Pons (tissue), 1 donor: ENCODE measurements around the gene RRBP1.
"Not testable (repeated sequence)": the region's sequence is repeated elsewhere in the genome, so short reads cannot be mapped to it uniquely, and the experiment has no call there.

ENCODE experiments used
- DNase-seq: peaks from one replicate; pipeline ENCODE4 v3.0.0-alpha.2; 2016; ENCODE audit warnings: low spot score

The RRBP1 gene

GRCh38 chr20:17708675-17709360 is 26.8 kb upstream of the RRBP1 start:
- no peak for DNase-seq

- DNase-seq, result not testable (repeated sequence)
These were observed 25.9 kb upstream of the RRBP1 start for GRCh38 chr20:17707951-17708350.

GRCh38 chr20:17706632-17707031 is 24.6 kb upstream of the RRBP1 start:
- DNase-seq, result no peak

- DNase-seq, result no peak
These were observed 23.9 kb upstream of the RRBP1 start for GRCh38 chr20:17705916-17706315.

- no peak for DNase-seq
These were observed 22.7 kb upstream of the RRBP1 start for GRCh38 chr20:17704589-17705317.

- no peak for DNase-seq
These were observed 19.8 kb upstream of the RRBP1 start for GRCh38 chr20:17701826-17702225.

- no peak for DNase-seq
These were observed 18.6 kb upstream of the RRBP1 start for GRCh38 chr20:17700637-17701036.

- no peak for DNase-seq
These were observed 17.9 kb upstream of the RRBP1 start, which contains the start of gene BANF2 for GRCh38 chr20:17699931-17700351. TSS of gene BANF2 (plus strand) at chr20:17699966. CDS start at chr20:17725026, 25,060 bp downstream.

- no peak for DNase-seq
These were observed 16.3 kb upstream of the RRBP1 start for GRCh38 chr20:17698384-17698783.

- no peak for DNase-seq
These were observed 15.1 kb upstream of the RRBP1 start for GRCh38 chr20:17697171-17697570.

GRCh38 chr20:17696287-17696686 is 14.2 kb upstream of the RRBP1 start:
- DNase-seq, result no peak

GRCh38 chr20:17694767-17695166 is 12.7 kb upstream of the RRBP1 start:
- DNase-seq, result no peak

GRCh38 chr20:17693444-17694001 is 11.5 kb upstream of the RRBP1 start:
- peak; percentile 15 for DNase-seq

GRCh38 chr20:17691758-17692157 is 9.7 kb upstream of the RRBP1 start:
- DNase-seq, result no peak

- no peak for DNase-seq
These were observed 8.1 kb upstream of the RRBP1 start for GRCh38 chr20:17690144-17690543.

- DNase-seq, result no peak
These were observed 6.9 kb upstream of the RRBP1 start for GRCh38 chr20:17688965-17689364.

- DNase-seq, result no peak
These were observed 5.8 kb upstream of the RRBP1 start for GRCh38 chr20:17687800-17688199.

GRCh38 chr20:17685168-17685567 is 3.1 kb upstream of the RRBP1 start:
- no peak for DNase-seq

GRCh38 chr20:17684077-17684888 is 2.2 kb upstream of the RRBP1 start:
- no peak for DNase-seq

GRCh38 chr20:17683218-17684076 is 1.4 kb upstream of the RRBP1 start:
- no peak for DNase-seq

GRCh38 chr20:17682889-17683198 is 802 bp upstream of the RRBP1 start:
- no peak for DNase-seq

- DNase-seq, result no peak
These were observed 328 bp downstream of the RRBP1 start for GRCh38 chr20:17681726-17682102.
